IMR-90 (cell line): ENCODE measurements around the gene HS6ST3. TPM values are rescaled to one million over a fixed set of nuclear protein-coding genes. Genes with fewer than 3 reads are reported as not detected.

Experiments used
- ATAC-seq: fragments of 200-7000 bp; cut with Tn5 transposase; 2 replicates; pipeline ENCODE4 v1.9.1; 2020; ENCODE audit warnings: low read depth, mild to moderate bottlenecking, moderate library complexity
- BruUV-seq: library from RNA; stranded (reverse); fragments of 400-500 nt; replicated peaks from 2 replicates; lab custom pipeline; 2021; lab: Mats Ljungman, UMichigan
- CTCF ChIA-PET: fragments of 300-600 bp; formaldehyde crosslinking; extraction: SDS; loops from one replicate; lab custom pipeline; 2021; ENCODE audit warnings: antibody characterized with exemption; lab: Yijun Ruan, JAX
- POLR2A ChIA-PET: fragments of 300-600 bp; sonication (Branson Sonifier 250); formaldehyde crosslinking; loops from one replicate; lab custom pipeline; 2022; ENCODE audit warnings: antibody characterized with exemption; ENCODE audit not compliant: unreplicated experiment; lab: Charles Lee
- DNase-seq: peaks from one replicate; pipeline ENCODE4 v3.0.0; 2013
- H2AFZ ChIP-seq: replicated peaks from 2 replicates; pipeline ENCODE3; 2013; ENCODE audit warnings: low read length, mild to moderate bottlenecking; ENCODE audit not compliant: poor library complexity
- H2AK5ac ChIP-seq: 2 replicates; pipeline ENCODE4 v1.6.1; 2013; ENCODE audit warnings: low read depth, low read length, inconsistent platforms
- H2AK9ac ChIP-seq: replicated peaks from 2 replicates; pipeline ENCODE3; 2013; ENCODE audit warnings: mild to moderate bottlenecking, low read depth, low read length, moderate library complexity; ENCODE audit not compliant: poor library complexity
- H2BK120ac ChIP-seq: 2 replicates; pipeline ENCODE4 v1.6.1; 2013; ENCODE audit warnings: low read depth, low read length, inconsistent platforms
- H2BK15ac ChIP-seq: 3 replicates; pipeline ENCODE4 v1.6.1; 2013; ENCODE audit warnings: low read depth, low read length, inconsistent platforms
- H2BK20ac ChIP-seq: 2 replicates; pipeline ENCODE4 v1.6.1; 2013; ENCODE audit warnings: low read depth, mild to moderate bottlenecking, inconsistent platforms, low read length, moderate library complexity
- H2BK5ac ChIP-seq: 2 replicates; pipeline ENCODE4 v1.6.1; 2013; ENCODE audit warnings: mild to moderate bottlenecking, low read depth, low read length, inconsistent platforms; ENCODE audit not compliant: poor library complexity, severe bottlenecking
- H3K14ac ChIP-seq: replicated peaks from 2 replicates; pipeline ENCODE4 v1.6.1; 2013; ENCODE audit warnings: low read depth, low read length, inconsistent platforms
- H3K18ac ChIP-seq: 2 replicates; pipeline ENCODE4 v1.6.1; 2013; ENCODE audit warnings: low read depth, low read length, control low read depth
- H3K23ac ChIP-seq: 2 replicates; pipeline ENCODE4 v1.6.1; 2013; ENCODE audit warnings: low read depth, low read length, inconsistent platforms
- H3K27ac ChIP-seq: 2 replicates; pipeline ENCODE4 v1.5.1; 2013; ENCODE audit warnings: mild to moderate bottlenecking, control low read depth, low read length; ENCODE audit not compliant: insufficient read depth
- H3K27me3 ChIP-seq: 2 replicates; pipeline ENCODE4 v1.6.1; 2013; ENCODE audit warnings: low read length; ENCODE audit not compliant: control insufficient read depth, insufficient read depth
- H3K36me3 ChIP-seq: 2 replicates; pipeline ENCODE4 v1.6.1; 2013; ENCODE audit warnings: low read length, mixed read lengths; ENCODE audit not compliant: control insufficient read depth, insufficient read depth
- H3K4ac ChIP-seq: 2 replicates; pipeline ENCODE4 v1.6.1; 2013; ENCODE audit warnings: low read depth, low read length, inconsistent platforms
- H3K4me1 ChIP-seq: 2 replicates; pipeline ENCODE4 v1.6.1; 2013; ENCODE audit warnings: low read length, mixed read lengths; ENCODE audit not compliant: control insufficient read depth, insufficient read depth
- H3K4me2 ChIP-seq: 2 replicates; pipeline ENCODE4 v1.6.1; 2013; ENCODE audit warnings: low read depth, mild to moderate bottlenecking, control low read depth, low read length, moderate library complexity
- H3K4me3 ChIP-seq: 2 replicates; pipeline ENCODE4 v1.5.1; 2013; ENCODE audit warnings: low read depth, mild to moderate bottlenecking, control low read depth, low read length, moderate library complexity; ENCODE audit not compliant: insufficient read depth
- H3K56ac ChIP-seq: 2 replicates; pipeline ENCODE4 v1.6.1; 2013; ENCODE audit warnings: low read length, inconsistent platforms; ENCODE audit not compliant: insufficient read depth; ENCODE audit errors: extremely low read depth
- H3K79me1 ChIP-seq, 2 experiments: 2 replicates each; pipeline ENCODE4 v1.6.1; 2013; ENCODE audit warnings: low read length in 2 of 2, inconsistent platforms in 1 of 2, low read depth in 1 of 2
- H3K9ac ChIP-seq: 2 replicates; pipeline ENCODE4 v1.6.1; 2013; ENCODE audit warnings: low read depth, low read length, control low read depth
- H3K9me1 ChIP-seq: 2 replicates; pipeline ENCODE4 v1.6.1; 2013; ENCODE audit warnings: low read length, inconsistent platforms; ENCODE audit not compliant: insufficient read depth
- H3K9me3 ChIP-seq: 2 replicates; pipeline ENCODE4 v1.6.1; 2013; ENCODE audit warnings: low read length; ENCODE audit not compliant: control insufficient read depth, insufficient read depth
- H4K20me1 ChIP-seq: 2 replicates; pipeline ENCODE4 v1.6.1; 2013; ENCODE audit warnings: low read length, inconsistent platforms; ENCODE audit not compliant: insufficient read depth
- H4K5ac ChIP-seq: 2 replicates; pipeline ENCODE4 v1.6.1; 2013; ENCODE audit warnings: mild to moderate bottlenecking, low read depth, low read length, control low read depth
- H4K8ac ChIP-seq, 2 experiments: 2 replicates each; pipeline ENCODE4 v1.6.1; 2013; ENCODE audit warnings: low read depth in 2 of 2, low read length in 2 of 2, control low read depth in 1 of 2, inconsistent platforms in 1 of 2
- H4K91ac ChIP-seq: 2 replicates; pipeline ENCODE4 v1.6.1; 2013; ENCODE audit warnings: low read depth, low read length, inconsistent platforms; ENCODE audit not compliant: insufficient read depth
- CEBPB ChIP-seq: IDR thresholded peaks from 2 replicates; pipeline ENCODE4 v1.6.1; 2012; ENCODE audit warnings: low read depth, low read length, improper control_type of control experiment
- CHD1 ChIP-seq: IDR thresholded peaks from 2 replicates; pipeline ENCODE4 v1.6.1; 2012; ENCODE audit warnings: low read depth, low read length, improper control_type of control experiment
- MAFK ChIP-seq: IDR thresholded peaks from 2 replicates; pipeline ENCODE4 v1.6.1; 2012; ENCODE audit warnings: low read depth, low read length, improper control_type of control experiment
- WGBS, 2 experiments: methylation state at CpG; one replicate each; pipeline versions ENCODE4 v1.1.5 to v1.1.7; 2013; ENCODE audit warnings: missing lambda C conversion rate in 2 of 2; ENCODE audit not compliant: insufficient read length in 1 of 2; ENCODE audit errors: extremely low coverage in 2 of 2; 5-methylcytosine and 5-hydroxymethylcytosine counted together
- dilution Hi-C: fragments of 300-500 bp; cut with HindIII; formaldehyde crosslinking; loops from one replicate; pipeline ENCODE4 v1.14.3; 2018; ENCODE audit warnings: low sequenced_read_pairs; ENCODE audit not compliant: unreplicated experiment
- in situ Hi-C: fragments of 300-500 bp; cut with MboI; formaldehyde crosslinking; loops from 3 replicates; pipeline ENCODE4 v1.14.3; 2019; ENCODE audit warnings: low sequenced_read_pairs, inconsistent platforms, mixed read lengths
- intact Hi-C: fragments of 100-400 bp; cut with micrococcal nuclease; formaldehyde crosslinking; loops from 2 replicates; pipeline ENCODE4 v1.10.0; 2022
- polyA plus RNA-seq, 3 experiments: library from polyadenylated mRNA; depleted of rRNA; stranded (reverse); fragments of >200 nt; gene quantifications; 2 replicates each; pipeline ENCODE4 v1.2.3, GENCODE V29; 2012; ENCODE audit warnings: low replicate concordance in 1 of 3
- total RNA-seq: library from RNA; depleted of rRNA; stranded (reverse); fragments of >200 nt; gene quantifications from 2 replicates; pipeline ENCODE4 v1.2.3, GENCODE V29; 2012

Gene HS6ST3
- total and polyA plus RNA-seq, 2 of the 4 experiments (the other 2 are of a cell fraction) = not detected

DNA sequence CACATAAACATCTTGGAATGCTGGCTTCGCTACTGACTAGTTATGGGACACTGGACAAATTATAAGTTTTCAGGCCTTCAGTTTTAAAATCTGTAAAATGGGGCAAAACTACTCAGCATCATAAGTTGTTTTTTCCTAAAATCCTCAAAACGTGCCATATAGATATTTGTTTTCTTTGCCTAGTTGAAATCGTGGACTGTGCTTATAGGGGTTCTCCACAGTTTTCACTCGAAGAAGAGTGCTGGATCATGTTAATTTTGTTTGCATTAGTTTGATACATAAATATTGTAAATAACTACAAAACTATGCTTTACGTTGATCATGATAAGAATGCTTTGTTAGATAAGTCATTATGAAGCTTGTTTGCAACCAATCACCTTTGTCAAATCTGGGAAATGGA is 591.0 kb downstream of the HS6ST3 start:
- H3K9ac ChIP-seq = no peak overlapping the region
- no peaks in the 10 kb centered on the region for H3K27me3 ChIP-seq
- no peaks in the 10 kb centered on the region for H3K4me1 ChIP-seq
- H3K36me3 ChIP-seq = no peaks in the 10 kb centered on the region
- H2BK5ac ChIP-seq = no peak overlapping the region
- no peak overlapping the region for H2AK9ac ChIP-seq
- H3K23ac ChIP-seq = no peak overlapping the region
- H2AK5ac ChIP-seq = no peak overlapping the region
- no peak overlapping the region for H4K91ac ChIP-seq
- no peak overlapping the region for H3K4ac ChIP-seq
- no peak overlapping the region for H3K4me2 ChIP-seq
- no peak overlapping the region for H4K8ac ChIP-seq
- H4K20me1 ChIP-seq = no peaks in the 10 kb centered on the region
- no peak overlapping the region for H2AFZ ChIP-seq
- no peak for TF ChIP-seq MAFK
- no peak for TF ChIP-seq CHD1
- TF ChIP-seq CEBPB = no peak
- H3K9me3 ChIP-seq = peaks cover 8% of the 10 kb centered on the region; the same call in 1 of the 2 replicates
- no peak overlapping the region for H3K4me3 ChIP-seq
- no peaks in the 10 kb centered on the region for H3K79me1 ChIP-seq
- no peak for DNase-seq
- intact Hi-C loops = no loop called here
- POLR2A ChIA-PET = no interaction called here
- no peak overlapping the region for H4K5ac ChIP-seq
- CTCF ChIA-PET = interaction anchor here (0.6 kb wide), 1 partner anchor 161 kb away, joined by 3 read pairs; no protein-coding TSS in a partner anchor
- in situ Hi-C loops = no loop called here
- H3K27ac ChIP-seq = no peak overlapping the region
- BruUV-seq = no TSS peak
- H3K18ac ChIP-seq = no peak overlapping the region
- H3K14ac ChIP-seq = no peak overlapping the region
- dilution Hi-C loops = no loop called here
- no peak overlapping the region for H2BK20ac ChIP-seq
- H2BK15ac ChIP-seq = no peak overlapping the region
- H3K9me1 ChIP-seq = no peaks in the 10 kb centered on the region
- H3K56ac ChIP-seq = no peak overlapping the region
- no CpG with 5 or more reads among the region's 5 CpGs for WGBS, 2 experiments
- H2BK120ac ChIP-seq = no peak overlapping the region
- ATAC-seq = no peak
